AML-193 (cell line): Measurements from ENCODE around the gene LRIG3.
"Not testable (repeated sequence)": the region's sequence is repeated elsewhere in the genome, so short reads cannot be mapped to it uniquely, and the experiment has no call there.

Experiments used
- DNase-seq, 2 experiments: peaks; one replicate each; lab custom pipeline; 2025; lab: John Stamatoyannopoulos, UW

The LRIG3 gene

GRCh38 chr12:58906917-58907316 is 13.4 kb downstream of the LRIG3 start:
- no peak for DNase-seq

- no peak for DNase-seq
Measured at GRCh38 chr12:58905422-58905821, 14.9 kb downstream of the LRIG3 start.

- DNase-seq = not testable (repeated sequence)
Measured at GRCh38 chr12:58902726-58903125, 17.6 kb downstream of the LRIG3 start.

DNA sequence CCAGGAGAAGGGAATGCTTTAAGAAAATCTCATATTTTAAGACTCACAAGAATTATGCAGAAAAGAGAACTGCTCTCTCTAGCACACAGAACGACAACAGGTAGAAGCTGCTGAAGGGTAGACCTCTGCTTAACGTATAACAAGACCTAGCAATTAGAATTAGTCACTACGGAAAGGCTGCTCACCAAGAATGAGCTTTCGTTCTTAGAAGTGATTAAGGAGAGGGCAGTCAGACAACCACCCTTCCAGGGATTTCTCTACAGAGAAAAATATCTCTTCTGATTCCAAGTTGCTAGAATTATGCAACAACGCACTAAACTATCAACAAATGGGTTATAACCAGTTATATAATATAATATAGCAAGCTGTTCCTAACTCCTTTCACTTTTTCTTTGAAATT is 18.6 kb downstream of the LRIG3 start:
- DNase-seq = no peak

DNA sequence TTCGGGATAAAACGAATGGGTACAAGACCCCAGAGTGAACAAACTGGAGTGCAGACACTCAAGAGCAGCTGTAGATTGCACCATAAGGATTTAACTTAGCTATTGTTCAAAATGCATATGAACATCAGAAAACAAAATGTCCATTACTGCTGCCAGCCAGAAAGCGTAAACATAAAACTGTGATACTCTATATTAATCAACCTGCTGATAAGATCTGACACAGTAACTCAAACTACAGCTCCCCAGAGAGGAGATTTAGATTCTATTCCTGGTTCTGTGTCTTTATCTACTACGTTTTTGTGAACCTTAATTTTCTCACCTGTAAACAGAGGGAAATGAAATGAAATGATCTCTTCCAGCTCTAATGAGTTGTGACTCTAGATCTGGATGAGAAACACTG is 22.3 kb downstream of the LRIG3 start:
- DNase-seq = no peak

DNA sequence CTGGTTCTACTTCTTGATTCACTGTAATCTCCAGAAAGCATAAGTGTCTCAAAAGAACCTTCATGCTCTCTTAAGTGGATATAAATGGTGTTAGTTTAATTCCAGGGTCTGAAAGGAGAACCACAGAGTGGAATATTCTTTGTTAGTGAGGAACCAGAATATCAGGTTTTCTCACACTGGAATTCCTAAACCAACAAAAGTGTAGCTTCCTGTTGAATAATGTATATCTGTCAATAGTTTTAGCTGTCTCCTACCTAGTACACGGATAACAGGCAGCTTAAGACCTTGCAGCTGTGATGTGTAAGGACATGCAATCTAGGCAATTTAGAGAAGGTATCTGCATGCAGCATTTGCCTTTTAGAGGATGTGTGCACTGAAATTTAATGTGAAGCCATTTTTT is 24.0 kb downstream of the LRIG3 start:
- DNase-seq = no peak

DNA sequence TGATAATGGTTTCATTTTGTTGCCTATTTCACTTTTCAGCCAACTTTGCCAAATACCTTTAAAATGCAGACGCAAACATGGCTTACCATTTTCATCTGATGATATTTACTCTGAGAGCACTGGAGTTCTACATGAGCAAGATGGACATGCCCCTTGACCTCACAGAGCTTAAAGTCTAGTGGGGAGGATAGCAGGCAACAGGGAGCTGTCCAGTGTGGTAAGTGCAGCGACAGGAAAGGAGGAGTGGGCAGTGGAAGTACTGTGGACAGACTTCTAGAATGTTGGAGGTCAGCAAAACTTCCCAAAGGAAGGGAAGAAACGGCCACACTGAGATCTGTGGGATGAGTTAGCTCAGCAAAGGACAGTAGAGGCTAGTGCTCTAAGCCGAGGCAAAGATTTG is 25.3 kb downstream of the LRIG3 start:
- DNase-seq = no peak

GRCh38 chr12:58894040-58894439 is 26.3 kb downstream of the LRIG3 start:
- DNase-seq = no peak

DNA sequence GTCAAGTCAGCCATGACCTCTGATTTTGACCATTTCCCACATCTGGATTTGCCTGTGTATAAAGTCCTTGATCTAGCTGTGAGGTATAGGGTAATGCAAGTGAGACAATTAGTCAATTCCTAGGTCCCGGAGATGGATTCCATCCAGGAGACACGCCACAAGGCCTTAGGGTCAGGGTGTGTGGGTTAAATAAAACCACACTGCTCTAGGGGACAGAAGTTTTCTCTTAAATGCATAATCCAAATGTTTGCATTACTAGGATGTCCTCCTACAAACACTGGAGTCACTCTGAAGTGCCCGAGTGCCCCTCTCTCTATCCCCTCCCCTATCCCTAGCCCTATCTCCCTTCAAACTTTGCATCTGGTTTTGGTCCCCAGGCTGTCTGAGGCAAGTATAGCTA is 26.8 kb downstream of the LRIG3 start:
- no peak for DNase-seq

DNA sequence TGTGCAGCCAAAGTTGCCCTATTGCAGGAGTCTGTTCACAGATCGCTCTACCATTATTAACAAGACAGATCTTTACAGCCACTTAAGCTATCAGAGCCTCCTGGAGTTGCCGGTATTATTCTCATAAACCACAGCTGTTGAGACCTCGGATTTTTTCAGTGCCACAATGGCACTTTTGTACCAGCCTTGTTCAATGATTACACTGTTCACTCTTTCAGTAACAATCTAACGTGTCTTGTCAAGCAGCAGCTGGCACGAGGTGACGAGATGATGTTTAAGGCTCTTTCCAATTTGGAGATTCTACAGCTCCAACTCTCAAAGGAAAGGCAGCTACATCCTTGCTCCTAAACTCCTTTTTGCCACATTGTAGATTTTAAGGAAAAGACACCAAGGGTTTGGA is 30.7 kb downstream of the LRIG3 start:
- no peak for DNase-seq

GRCh38 chr12:58888131-58888783 is 32.0 kb downstream of the LRIG3 start:
- DNase-seq = no peak

GRCh38 chr12:58887068-58887467 is 33.2 kb downstream of the LRIG3 start:
- no peak for DNase-seq

GRCh38 chr12:58886474-58886873 is 33.8 kb downstream of the LRIG3 start:
- no peak for DNase-seq

DNA sequence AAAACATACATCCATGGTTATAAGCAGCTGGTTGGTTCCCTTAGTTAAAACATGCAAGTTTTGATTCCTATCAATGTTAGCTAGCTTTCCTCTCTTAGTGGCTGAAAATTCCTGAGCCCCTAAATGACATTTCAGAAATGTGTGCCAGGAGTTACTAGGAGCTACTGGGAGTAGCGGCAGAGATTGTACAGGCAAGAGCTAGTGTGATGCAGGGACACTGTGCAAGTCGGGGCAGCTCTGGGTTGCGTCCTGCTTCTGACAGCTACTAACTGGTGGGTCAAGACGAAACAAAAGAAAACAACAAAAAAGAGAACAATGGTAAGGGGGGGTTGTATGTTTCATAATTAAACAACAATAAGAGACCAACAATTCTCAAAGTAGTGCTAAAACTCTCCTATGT is 35.4 kb downstream of the LRIG3 start:
- DNase-seq = no peak

- DNase-seq = no peak
Measured at GRCh38 chr12:58883576-58884334, 36.5 kb downstream of the LRIG3 start.

DNA sequence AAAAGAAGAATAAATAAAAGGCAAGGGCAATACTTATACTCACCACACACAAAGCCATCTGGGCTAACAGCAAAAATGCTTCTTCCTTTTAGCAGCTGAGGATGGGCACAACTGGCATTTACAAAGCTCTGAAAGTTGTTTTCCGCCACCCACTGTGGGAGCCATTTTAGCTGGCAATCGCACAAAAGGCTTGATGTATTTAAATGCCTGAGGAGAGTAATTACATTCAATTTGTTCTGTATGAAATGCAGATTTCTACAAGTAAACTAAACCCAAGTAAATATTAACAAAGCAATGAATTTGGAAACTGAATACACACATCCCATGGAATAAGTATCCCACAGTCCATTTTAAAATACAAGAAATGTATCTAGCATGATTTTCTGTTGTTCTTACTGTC is 37.5 kb downstream of the LRIG3 start:
- no peak for DNase-seq

DNA sequence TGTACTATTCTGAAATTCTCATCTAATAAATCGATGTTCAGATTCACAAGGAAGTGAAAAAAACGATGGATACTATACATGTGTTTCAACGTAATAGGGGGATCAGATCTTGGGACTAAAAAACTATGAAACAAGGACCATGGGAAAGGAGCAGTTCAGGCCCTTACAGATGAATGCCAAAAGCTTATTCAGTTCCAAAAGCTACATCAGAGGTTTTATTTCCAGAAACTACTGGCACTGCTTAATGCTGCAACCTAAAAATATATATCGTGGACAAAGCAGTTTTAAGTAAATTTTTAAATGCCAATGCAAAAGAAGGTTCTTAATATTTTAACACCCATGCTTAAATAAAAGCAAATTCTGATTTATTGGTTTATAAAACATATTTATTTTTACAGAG is 38.5 kb downstream of the LRIG3 start:
- DNase-seq = no peak

DNA sequence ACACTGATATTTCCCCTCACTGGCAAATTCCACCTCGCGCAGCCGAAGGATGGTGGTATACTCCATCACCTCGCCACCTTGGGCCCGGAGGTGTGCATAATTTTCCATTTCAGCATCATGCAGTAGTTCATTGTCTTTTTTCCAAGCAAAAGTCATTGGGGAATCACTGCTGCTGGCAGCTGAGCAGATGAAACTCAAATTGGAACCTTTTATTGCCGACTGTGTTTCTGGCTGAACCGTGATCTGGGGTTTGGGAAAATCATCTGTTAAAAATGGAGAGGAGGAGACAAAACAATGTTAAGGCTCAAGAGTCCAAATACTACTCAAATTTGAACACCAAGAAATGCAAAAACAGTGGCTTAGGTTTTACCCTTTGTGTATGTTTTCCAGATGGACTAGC is 39.7 kb downstream of the LRIG3 start:
- DNase-seq = no peak

DNA sequence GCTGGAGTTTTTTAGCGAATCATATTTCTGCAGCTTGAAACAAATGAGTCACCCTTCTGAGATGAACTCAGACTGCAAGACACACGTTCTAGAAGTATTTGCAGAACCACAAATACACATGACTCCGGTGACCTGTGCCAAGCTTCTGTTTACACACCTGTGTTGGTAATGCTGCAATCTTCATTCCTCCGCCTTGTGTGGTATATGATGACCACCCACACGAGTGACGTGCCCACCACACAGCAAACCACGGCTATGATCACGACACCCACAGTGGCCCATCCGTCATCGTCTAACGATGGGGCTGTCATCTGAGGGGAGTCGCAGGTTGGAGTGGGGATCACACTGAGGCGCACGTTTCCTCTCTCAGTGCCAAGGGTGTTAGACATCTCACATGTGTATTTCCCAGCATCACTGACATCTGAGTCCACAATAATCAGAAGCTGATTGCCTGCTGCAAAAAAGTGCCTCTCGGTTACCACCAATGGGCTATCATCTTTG is 43.0 kb downstream of the LRIG3 start:
- DNase-seq = no peak

DNA sequence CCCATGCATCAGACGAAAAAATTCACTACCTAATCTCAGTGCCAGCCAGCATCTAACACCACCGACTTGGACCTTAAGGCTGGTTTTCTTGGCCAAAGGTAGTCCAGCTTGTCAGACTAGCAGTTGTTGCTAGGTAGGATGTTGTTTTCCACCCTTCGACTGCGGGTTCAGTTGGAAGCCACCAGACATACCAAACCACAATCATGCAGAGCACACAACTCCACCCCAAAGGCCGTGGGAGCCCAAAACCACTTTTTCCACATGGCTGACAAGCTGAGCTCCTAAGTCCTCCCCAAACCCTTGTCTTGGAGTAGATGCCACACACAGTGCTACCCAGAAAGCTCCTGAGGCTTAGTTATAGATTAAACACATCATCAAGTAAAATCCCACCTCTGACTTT is 46.8 kb downstream of the LRIG3 start:
- DNase-seq = no peak

GRCh38 chr12:58871556-58871955 is 48.7 kb downstream of the LRIG3 start:
- DNase-seq = no peak

- no peak for DNase-seq
Measured at GRCh38 chr12:58870595-58870994, 49.7 kb downstream of the LRIG3 start.

- no peak for DNase-seq
Measured at GRCh38 chr12:58860788-58861240, 59.5 kb downstream of the LRIG3 start.
